ENCODE data around the gene ZNF419. TPM values are rescaled to one million over a fixed set of nuclear protein-coding genes. Genes with fewer than 3 reads are reported as not detected.
"Not testable (repeated sequence)": the region's sequence is repeated elsewhere in the genome, so short reads cannot be mapped to it uniquely, and the experiment has no call there.

Gene ZNF419
- polyA plus RNA-seq, result 7.0 to 13.4 TPM (median 11.9 TPM) in 3 replicates
- 5.0 TPM for polyA plus RNA-seq (2011; ENCODE audit: low read depth)
- 4.1 and 8.6 TPM in 2 replicates for polyA plus RNA-seq (2011; cell fraction: cytosol; rRNA removed)
- polyA plus RNA-seq (2011; cell fraction: nucleus; rRNA removed), result 25.0 and 29.5 TPM in 2 replicates
- polyA plus RNA-seq (2012; ENCODE audit: low replicate concordance), result 7.2 and 15.3 TPM in 2 replicates
- 6.5 to 9.9 TPM (median 9.8 TPM) in 3 replicates for polyA minus RNA-seq
- 15.9 TPM for polyA minus RNA-seq (2011; cell fraction: cytosol; rRNA and poly(A)+ RNA removed)
- polyA minus RNA-seq (2011; cell fraction: nucleus; rRNA and poly(A)+ RNA removed), result 13.2 and 13.5 TPM in 2 replicates

DNA sequence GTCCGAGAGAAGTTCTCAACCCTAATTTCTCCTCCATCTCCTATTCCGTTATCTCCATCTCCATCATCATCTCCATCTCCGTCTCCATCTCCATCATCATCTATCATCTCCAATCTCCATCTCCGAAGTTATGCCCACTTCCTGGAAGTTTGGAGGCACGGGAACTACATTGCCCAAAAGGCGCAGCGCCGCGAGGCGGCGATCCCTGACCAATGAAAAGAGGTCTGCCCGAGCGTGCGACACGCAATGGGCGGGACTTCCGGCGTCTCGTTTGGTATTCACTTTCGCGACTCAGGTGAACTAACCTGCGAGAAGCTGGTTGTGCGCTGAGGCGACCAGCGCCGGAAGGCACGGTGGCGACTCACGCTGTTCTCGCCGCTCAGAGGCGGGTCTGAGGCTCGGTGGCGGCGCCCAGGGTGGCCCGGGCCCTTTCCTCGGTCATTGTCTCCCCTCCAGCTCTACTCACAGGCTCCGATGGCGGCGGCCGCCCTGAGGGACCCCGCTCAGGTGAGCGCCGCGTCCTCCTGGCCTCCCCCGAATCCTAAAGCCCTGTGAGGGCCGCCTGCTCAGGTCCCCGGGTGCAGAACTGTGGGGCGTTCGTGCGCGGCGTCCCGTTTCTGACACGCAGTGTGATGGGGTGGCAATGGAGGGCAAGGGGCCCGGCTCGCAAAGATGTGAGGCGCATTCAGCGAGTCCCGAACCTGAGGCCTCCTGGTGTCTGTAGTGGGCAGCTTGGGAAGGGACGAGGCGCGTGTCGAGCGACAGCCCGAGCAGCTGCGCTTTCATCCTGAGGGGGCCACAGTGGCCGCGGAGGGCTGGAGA is at the start of gene ZNF419:
TSS of gene ZNF419 (plus strand) at position 274 of the 822 bp plus-strand sequence. CDS start at position 475, 201 bp downstream.
- H3K4me1 ChIP-seq (ENCODE audit: control insufficient read depth, extremely low read depth, insufficient read depth, low read length); H3K27me3 ChIP-seq (ENCODE audit: control insufficient read depth, extremely low read depth, insufficient read depth, low read length); dilution Hi-C loops (cut with MboI; ENCODE audit: extremely low pct_ligation_motif_present, low sequenced_read_pairs); H3K9me1 ChIP-seq (ENCODE audit: control insufficient read depth, extremely low read depth, insufficient read depth, low read length); H3K9me3 ChIP-seq (ENCODE audit: control insufficient read depth, low read depth, low read length); H4K20me1 ChIP-seq (ENCODE audit: control insufficient read depth, extremely low read depth, insufficient read depth, low read length): not testable (repeated sequence)
- Histone ChIP-seq H3K4me2 (ENCODE audit: control insufficient read depth, extremely low read depth, insufficient read depth, low read depth, low read length) (peak within 1 kb of the TSS; percentile 68), H3K27ac (ENCODE audit: control insufficient read depth, insufficient read depth, low read length) (peak within 1 kb of the TSS; percentile 55), H3K79me2 (ENCODE audit: control insufficient read depth, insufficient read depth, low read length) (peaks cover 13% of the 10 kb centered on the region), H3K9ac (ENCODE audit: control insufficient read depth, extremely low read depth, insufficient read depth, low read length) (peak within 1 kb of the TSS; percentile 77), H3K36me3 (ENCODE audit: control insufficient read depth in 2 of 2, extremely low read depth in 1 of 2, insufficient read depth in 2 of 2, low read length in 2 of 2) (peaks cover 10 to 15% of the 10 kb centered on the region in 2 experiments), H3K4me3 (ENCODE audit: control insufficient read depth in 2 of 3, extremely low read depth in 1 of 3, insufficient read depth in 2 of 3, low read depth in 1 of 3, low read length in 3 of 3) (peak within 1 kb of the TSS; percentile 73 to 81 (median 75)), H2AFZ (ENCODE audit: control insufficient read depth, low read length) (peak within 1 kb of the TSS; percentile 77)
- peak; percentile 72 for DNase-seq (ENCODE audit: low read depth, low spot score)
- FAIRE-seq, result peak; percentile 78

DNA sequence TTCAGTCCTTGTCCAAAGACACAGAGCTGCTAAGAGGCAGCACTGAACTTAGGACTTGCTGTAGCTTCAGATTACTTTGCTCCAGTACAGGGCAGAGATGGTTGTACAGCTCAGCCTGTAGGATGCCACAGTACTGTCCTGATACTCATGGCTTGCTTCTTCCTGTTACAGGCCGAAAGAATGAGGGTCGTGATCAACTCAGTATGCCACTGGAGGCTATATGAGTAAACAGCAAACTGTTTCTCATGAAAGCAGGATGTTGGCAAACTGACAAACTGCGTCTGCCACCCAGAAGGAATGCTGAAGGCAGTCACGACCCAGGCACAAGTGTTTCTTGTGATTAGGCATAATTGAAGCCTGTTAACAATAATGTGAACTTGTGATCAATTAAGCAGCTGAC is 49.6 kb upstream of the ZNF419 start:
- DNase-seq (ENCODE audit: low read depth, low spot score), result no peak
- TF ChIP-seq, protein P1, sequence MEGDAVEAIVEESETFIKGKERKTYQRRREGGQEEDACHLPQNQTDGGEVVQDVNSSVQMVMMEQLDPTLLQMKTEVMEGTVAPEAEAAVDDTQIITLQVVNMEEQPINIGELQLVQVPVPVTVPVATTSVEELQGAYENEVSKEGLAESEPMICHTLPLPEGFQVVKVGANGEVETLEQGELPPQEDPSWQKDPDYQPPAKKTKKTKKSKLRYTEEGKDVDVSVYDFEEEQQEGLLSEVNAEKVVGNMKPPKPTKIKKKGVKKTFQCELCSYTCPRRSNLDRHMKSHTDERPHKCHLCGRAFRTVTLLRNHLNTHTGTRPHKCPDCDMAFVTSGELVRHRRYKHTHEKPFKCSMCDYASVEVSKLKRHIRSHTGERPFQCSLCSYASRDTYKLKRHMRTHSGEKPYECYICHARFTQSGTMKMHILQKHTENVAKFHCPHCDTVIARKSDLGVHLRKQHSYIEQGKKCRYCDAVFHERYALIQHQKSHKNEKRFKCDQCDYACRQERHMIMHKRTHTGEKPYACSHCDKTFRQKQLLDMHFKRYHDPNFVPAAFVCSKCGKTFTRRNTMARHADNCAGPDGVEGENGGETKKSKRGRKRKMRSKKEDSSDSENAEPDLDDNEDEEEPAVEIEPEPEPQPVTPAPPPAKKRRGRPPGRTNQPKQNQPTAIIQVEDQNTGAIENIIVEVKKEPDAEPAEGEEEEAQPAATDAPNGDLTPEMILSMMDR (optimal IDR thresholded peaks at IDR 0.05 in 1 of 3, IDR thresholded peaks at IDR 0.05 in 1 of 3, conservative IDR thresholded peaks at IDR 0.05 in 1 of 3; ENCODE audit: extremely low read depth in 1 of 3, insufficient read depth in 2 of 3, low read length in 3 of 3), result no peak
- TF ChIP-seq EZH2 (IDR thresholded peaks at IDR 0.05; ENCODE audit: low read length), result no peak
- Histone ChIP-seq H3K4me3 (ENCODE audit: control insufficient read depth in 2 of 3, extremely low read depth in 1 of 3, insufficient read depth in 2 of 3, low read depth in 1 of 3, low read length in 3 of 3) (no peak overlapping the region), H2AFZ (ENCODE audit: control insufficient read depth, low read length) (no peak overlapping the region), H3K4me1 (ENCODE audit: control insufficient read depth, extremely low read depth, insufficient read depth, low read length) (peaks cover 4% of the 10 kb centered on the region), H3K9me3 (ENCODE audit: control insufficient read depth, low read depth, low read length) (no peaks in the 10 kb centered on the region), H3K4me2 (ENCODE audit: control insufficient read depth, extremely low read depth, insufficient read depth, low read depth, low read length) (no peak overlapping the region), H3K9me1 (ENCODE audit: control insufficient read depth, extremely low read depth, insufficient read depth, low read length) (no peaks in the 10 kb centered on the region), H3K36me3 (ENCODE audit: control insufficient read depth in 2 of 2, extremely low read depth in 1 of 2, insufficient read depth in 2 of 2, low read length in 2 of 2) (peaks cover 5 to 13% of the 10 kb centered on the region in 2 experiments), H3K27ac (ENCODE audit: control insufficient read depth, insufficient read depth, low read length) (no peak overlapping the region), H3K27me3 (ENCODE audit: control insufficient read depth, extremely low read depth, insufficient read depth, low read length) (no peaks in the 10 kb centered on the region), H3K79me2 (ENCODE audit: control insufficient read depth, insufficient read depth, low read length) (peaks cover 66% of the 10 kb centered on the region), H4K20me1 (ENCODE audit: control insufficient read depth, extremely low read depth, insufficient read depth, low read length) (no peaks in the 10 kb centered on the region), H3K9ac (ENCODE audit: control insufficient read depth, extremely low read depth, insufficient read depth, low read length) (no peak overlapping the region)
- no peak for FAIRE-seq
- dilution Hi-C loops (cut with MboI; ENCODE audit: extremely low pct_ligation_motif_present, low sequenced_read_pairs), result no loop called here

Data from keratinocyte (primary cell).